Measurements from ENCODE around the gene PP2D1. TPM values are rescaled to one million over a fixed set of nuclear protein-coding genes. Genes with fewer than 3 reads are reported as not detected.
"Not testable (repeated sequence)": the region's sequence is repeated elsewhere in the genome, so short reads cannot be mapped to it uniquely, and the experiment has no call there.

The PP2D1 gene
- total RNA-seq, 1 donor from 2014 or later = not detected

DNA sequence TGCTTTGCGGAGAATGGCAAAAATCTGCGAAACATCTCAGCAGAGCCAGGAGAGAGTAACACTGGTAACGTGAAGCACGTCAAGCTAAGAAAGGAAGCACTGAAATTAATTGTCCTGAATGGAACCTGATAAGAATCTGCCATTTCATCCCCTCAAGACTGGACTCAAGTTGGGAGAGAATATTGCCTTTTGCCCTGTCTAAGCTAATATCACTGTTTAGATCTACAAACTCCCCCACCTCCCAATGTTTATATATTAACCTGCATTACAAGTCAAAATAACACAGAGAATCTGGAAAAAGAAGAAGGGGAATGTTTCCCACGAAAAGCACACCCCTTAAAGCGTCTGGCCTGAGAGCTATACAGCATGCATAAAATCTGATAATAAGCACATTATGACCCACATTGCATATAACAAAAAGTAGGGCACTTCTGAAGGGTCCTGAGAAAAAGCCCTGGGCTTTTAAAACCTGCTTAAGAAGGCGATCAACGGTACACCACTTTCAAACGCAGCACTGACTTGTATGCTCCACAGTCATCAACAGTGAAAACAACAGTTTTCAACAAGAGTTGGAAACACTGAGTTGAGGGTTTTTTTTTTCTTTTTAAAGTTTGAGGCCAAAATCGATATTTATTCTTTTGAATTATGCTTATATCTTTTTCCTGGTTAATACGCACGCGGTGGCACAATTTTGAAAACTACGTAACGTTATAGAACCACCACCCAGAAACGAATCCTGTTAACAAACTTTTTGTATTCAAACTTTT, 26.8 kb upstream of the PP2D1 start:
- no peak for DNase-seq (ENCODE audit: low read depth)
- Histone ChIP-seq H3K36me3 (ENCODE audit: control insufficient read depth, insufficient read depth, low read length) (no peaks in the 10 kb centered on the region), H3K4me3 (ENCODE audit: low read depth, low read length) (peak overlapping the region; percentile 55), H3K27me3 (ENCODE audit: control insufficient read depth, insufficient read depth, low read length) (no peaks in the 10 kb centered on the region)
- TF ChIP-seq, protein P1, sequence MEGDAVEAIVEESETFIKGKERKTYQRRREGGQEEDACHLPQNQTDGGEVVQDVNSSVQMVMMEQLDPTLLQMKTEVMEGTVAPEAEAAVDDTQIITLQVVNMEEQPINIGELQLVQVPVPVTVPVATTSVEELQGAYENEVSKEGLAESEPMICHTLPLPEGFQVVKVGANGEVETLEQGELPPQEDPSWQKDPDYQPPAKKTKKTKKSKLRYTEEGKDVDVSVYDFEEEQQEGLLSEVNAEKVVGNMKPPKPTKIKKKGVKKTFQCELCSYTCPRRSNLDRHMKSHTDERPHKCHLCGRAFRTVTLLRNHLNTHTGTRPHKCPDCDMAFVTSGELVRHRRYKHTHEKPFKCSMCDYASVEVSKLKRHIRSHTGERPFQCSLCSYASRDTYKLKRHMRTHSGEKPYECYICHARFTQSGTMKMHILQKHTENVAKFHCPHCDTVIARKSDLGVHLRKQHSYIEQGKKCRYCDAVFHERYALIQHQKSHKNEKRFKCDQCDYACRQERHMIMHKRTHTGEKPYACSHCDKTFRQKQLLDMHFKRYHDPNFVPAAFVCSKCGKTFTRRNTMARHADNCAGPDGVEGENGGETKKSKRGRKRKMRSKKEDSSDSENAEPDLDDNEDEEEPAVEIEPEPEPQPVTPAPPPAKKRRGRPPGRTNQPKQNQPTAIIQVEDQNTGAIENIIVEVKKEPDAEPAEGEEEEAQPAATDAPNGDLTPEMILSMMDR (IDR thresholded peaks at IDR 0.05; ENCODE audit: insufficient read depth, low read length, poor library complexity, severe bottlenecking) = no peak

DNA sequence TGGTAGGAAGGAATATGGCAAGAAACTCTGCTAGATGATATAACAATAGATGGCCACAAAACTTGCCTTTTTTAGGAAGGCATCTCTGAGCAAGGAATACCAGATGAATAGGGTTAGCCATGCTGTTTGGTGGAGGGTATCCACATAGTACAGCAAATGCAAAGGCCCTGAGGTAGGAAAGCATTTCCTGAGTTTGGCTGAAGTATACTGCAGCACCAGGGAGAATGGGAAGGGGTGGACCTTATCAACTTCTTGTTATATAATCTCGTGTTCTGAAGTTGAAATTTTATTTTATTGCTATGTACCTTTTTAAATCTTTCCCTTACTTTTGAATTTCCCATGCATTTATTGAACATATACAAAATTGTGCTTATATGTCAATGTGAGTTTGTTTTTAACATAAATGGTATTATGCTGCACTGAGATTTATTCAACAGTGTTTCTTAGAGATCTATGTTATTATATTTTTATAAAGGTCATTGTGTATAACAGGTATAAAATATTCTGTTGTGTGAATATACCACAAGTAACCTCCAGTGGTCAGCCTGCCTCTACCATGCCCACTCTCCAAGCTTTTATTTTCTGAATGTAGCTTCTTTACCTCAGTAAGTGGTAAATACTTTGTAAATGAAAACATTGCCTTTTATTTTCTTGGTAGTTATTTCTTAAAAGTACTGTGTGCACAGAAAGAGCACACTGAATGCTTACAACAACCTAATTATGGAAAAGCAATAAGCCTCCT, 25.4 kb upstream of the PP2D1 start:
- Histone ChIP-seq H3K4me3 (ENCODE audit: low read depth, low read length) (no peak overlapping the region), H3K36me3 (ENCODE audit: control insufficient read depth, insufficient read depth, low read length) (no peaks in the 10 kb centered on the region), H3K27me3 (ENCODE audit: control insufficient read depth, insufficient read depth, low read length) (no peaks in the 10 kb centered on the region)
- TF ChIP-seq, protein P1 (IDR thresholded peaks at IDR 0.05; ENCODE audit: insufficient read depth, low read length, poor library complexity, severe bottlenecking) = no peak
- DNase-seq (ENCODE audit: low read depth) = no peak

DNA sequence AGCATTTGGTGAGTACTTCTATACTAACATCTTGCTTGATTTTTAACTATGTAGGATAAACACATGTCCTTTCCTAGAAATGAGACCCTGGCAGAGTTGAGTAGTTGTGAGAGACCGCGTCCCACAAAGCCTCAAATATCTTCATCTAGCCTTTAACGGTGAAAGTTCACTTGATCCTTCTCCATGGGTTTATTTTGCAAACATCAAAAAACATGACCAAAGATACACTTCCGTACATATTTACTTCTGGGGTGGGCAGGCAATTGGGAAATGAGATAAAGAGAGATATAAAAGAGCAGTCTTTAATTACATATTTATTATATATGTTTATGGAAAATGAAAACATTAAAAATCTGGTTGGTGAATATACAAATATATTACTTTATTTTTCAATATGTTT, 23.0 kb upstream of the PP2D1 start:
- H3K36me3 ChIP-seq (ENCODE audit: control insufficient read depth, insufficient read depth, low read length) = no peaks in the 10 kb centered on the region
- no peaks in the 10 kb centered on the region for H3K27me3 ChIP-seq (ENCODE audit: control insufficient read depth, insufficient read depth, low read length)
- no peak for DNase-seq (ENCODE audit: low read depth)
- H3K4me3 ChIP-seq (ENCODE audit: low read depth, low read length) = no peak overlapping the region
- TF ChIP-seq, protein P1 (IDR thresholded peaks at IDR 0.05; ENCODE audit: insufficient read depth, low read length, poor library complexity, severe bottlenecking) = no peak

DNA sequence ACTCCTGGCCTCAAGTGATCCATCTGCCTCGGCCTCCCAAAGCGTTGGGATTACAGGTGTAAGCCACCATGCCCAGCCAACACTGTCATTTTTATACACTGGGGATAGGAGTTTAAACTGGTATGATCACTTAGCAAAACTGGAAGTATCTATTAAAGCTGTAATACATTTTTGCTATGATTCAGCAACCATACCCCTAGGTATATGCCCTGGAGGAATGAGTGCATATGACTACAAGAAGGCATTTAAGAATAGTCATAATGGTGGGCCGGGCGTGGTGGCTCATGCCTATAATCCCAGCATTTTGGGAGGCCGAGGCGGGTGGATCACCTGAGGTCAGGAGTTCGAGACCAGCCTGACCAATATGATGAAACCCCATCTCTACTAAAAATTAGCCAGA, 19.9 kb upstream of the PP2D1 start:
- not testable (repeated sequence) for H3K4me3 ChIP-seq (ENCODE audit: low read depth, low read length); H3K36me3 ChIP-seq (ENCODE audit: control insufficient read depth, insufficient read depth, low read length); DNase-seq (ENCODE audit: low read depth); H3K27me3 ChIP-seq (ENCODE audit: control insufficient read depth, insufficient read depth, low read length)

DNA sequence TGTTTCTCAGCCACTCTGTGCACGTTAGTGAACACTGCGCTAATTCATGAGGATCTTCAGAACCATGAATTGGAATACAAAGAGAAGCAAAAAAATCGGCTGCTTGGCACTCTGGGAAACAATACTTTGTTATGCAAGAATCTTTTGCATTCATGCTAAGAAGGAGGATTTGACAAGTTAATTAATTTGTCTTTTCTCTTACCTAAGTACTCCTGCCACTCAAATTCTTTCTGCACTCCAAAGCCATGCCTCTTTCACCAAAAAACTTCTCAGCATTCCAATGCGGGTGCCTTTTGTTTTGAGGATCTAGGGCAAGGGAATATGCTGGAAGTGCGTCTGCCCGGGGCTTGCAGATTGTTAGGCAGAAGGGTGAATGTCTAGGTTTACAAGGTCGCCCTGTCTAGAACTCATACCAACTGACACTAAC, 16.9 kb upstream of the PP2D1 start:
- Histone ChIP-seq H3K36me3 (ENCODE audit: control insufficient read depth, insufficient read depth, low read length) (no peaks in the 10 kb centered on the region), H3K27me3 (ENCODE audit: control insufficient read depth, insufficient read depth, low read length) (no peaks in the 10 kb centered on the region), H3K4me3 (ENCODE audit: low read depth, low read length) (no peak overlapping the region)
- DNase-seq (ENCODE audit: low read depth) = no peak
- TF ChIP-seq, protein P1 (IDR thresholded peaks at IDR 0.05; ENCODE audit: insufficient read depth, low read length, poor library complexity, severe bottlenecking) = no peak

DNA sequence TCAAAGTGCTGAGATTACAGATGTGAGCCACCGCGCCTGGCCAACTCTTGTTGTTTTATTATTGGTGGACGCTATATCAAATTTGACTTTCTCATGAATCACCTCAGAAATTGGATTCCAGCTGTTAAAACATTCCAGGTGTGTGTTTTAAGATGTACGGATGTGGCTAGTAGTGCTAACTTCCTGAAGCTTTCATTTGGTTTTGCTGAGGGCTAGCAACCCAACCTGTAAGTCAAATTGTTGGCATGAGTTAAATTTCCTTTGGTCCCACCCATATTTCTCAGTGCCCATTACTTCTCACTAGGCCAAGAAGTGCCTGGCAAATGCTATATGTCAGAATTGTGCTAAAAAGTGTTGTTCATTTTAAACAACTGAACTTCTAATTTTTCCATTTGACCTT, 15.1 kb upstream of the PP2D1 start:
- H3K36me3 ChIP-seq (ENCODE audit: control insufficient read depth, insufficient read depth, low read length) = no peaks in the 10 kb centered on the region
- H3K27me3 ChIP-seq (ENCODE audit: control insufficient read depth, insufficient read depth, low read length) = no peaks in the 10 kb centered on the region
- no peak overlapping the region for H3K4me3 ChIP-seq (ENCODE audit: low read depth, low read length)
- no peak for DNase-seq (ENCODE audit: low read depth)
- TF ChIP-seq, protein P1 (IDR thresholded peaks at IDR 0.05; ENCODE audit: insufficient read depth, low read length, poor library complexity, severe bottlenecking) = no peak
